Stimulated activated CD8-positive, alpha-beta memory T cell treated with anti-CD3 and anti-CD28 coated beads, Interleukin-2, amount 100 ng/mL, for 1 hour (primary cell): Measurements from ENCODE around the gene PPM1B.
"Not testable (repeated sequence)": the region's sequence is repeated elsewhere in the genome, so short reads cannot be mapped to it uniquely, and the experiment has no call there.

Experiments
- DNase-seq, 2 donors: peaks; one replicate each; pipeline ENCODE4 v3.0.0-alpha.2; 2020; ENCODE audit warnings: low read depth in 2 of 2

Gene PPM1B

GRCh38 chr2:44163777-44164176 is 4.9 kb upstream of the PPM1B start:
- no peak for DNase-seq

- no peak for DNase-seq
Measured at GRCh38 chr2:44164617-44165016, 4.1 kb upstream of the PPM1B start.

GRCh38 chr2:44166096-44166495 is 2.6 kb upstream of the PPM1B start:
- DNase-seq = no peak

- DNase-seq = no peak
Measured at GRCh38 chr2:44167311-44167907, 1.3 kb upstream of the PPM1B start.

GRCh38 chr2:44167908-44168680 is 581 bp upstream of the PPM1B start:
- DNase-seq = peak; percentile 88 to 96

- DNase-seq = peak in 1 of 2 donors; percentile 12
Measured at GRCh38 chr2:44169155-44169898, 652 bp downstream of the PPM1B start.

DNA sequence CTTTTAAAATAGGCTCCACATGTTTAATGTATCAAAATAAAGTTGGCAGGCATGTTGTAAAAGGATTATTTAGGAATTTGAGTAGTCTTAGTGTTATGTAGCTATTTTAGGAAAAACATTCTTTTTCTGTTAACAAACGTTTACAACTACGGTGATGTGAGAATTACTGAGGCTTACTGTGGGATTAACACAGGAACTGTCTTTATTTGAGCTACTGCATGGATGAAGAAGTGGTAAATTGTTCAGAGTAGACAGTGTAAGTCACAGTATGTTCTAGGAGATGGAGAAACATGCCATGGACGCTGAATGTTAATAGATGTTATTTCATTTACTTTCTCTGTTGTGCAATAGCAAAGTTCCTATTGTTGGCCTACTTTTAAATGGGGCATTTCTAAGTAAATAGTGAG is 1.6 kb downstream of the PPM1B start:
- no peak for DNase-seq

DNA sequence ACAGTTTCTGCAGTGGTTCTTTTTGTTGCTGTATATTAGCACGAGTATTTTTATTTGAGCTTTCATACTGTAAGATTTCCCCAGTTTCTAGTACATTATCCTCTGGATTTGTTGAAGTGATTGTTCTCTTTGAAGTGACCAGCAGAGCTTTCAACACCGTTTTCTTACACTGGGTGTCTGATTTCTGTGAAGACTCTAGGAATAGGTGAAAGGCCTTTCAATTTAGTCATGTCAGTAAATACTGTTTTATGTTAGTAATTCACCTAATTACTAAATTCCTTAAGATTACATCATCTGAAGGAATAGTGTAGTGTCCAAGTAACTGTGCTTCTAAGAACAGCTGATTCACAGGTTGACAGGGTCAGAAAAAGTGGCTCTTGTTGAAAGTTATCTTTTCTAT is 2.3 kb downstream of the PPM1B start:
- no peak for DNase-seq

GRCh38 chr2:44171442-44171841 is 2.8 kb downstream of the PPM1B start:
- DNase-seq = not testable (repeated sequence)

GRCh38 chr2:44172576-44172975 is 3.9 kb downstream of the PPM1B start:
- DNase-seq = no peak

DNA sequence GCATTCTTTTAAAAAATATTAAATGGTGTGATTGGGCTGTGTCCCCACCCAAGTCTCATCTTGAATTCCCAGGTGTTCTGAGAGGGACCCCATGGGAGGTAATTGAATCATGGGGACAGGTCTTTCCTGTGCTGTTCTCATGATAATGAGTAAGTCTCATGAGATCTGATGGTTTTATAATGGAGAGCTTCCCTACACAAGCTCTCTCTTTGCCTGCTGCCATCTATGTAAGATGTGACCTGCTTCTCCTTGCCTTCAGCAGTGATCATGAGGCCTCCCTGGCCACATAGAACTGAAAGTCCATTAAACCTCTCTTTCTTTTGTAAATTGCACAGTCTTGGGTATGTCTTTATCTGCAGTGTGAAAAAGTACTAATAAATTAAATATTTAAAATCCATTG is 10.3 kb downstream of the PPM1B start:
- no peak for DNase-seq

DNA sequence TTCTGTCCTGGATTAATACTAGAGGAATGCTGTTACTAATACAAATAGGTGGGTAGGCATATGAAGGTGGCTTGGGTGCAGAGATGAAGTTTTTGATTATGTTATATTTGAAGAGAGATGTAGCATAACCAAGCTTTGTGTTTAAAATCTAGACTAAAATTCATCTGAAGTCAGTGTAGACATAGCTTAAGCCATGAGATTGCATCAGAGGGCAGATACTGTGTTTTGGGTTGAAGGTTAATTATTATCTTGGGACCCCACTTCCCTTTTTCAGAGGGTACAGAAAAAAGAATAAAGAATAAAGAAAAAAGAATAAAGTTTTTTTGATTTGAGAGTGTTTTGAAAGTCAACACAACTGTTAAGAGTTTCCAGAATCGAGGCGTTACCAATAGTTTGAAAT is 13.0 kb downstream of the PPM1B start:
- no peak for DNase-seq

GRCh38 chr2:44184106-44184505 is 15.4 kb downstream of the PPM1B start:
- DNase-seq = no peak

DNA sequence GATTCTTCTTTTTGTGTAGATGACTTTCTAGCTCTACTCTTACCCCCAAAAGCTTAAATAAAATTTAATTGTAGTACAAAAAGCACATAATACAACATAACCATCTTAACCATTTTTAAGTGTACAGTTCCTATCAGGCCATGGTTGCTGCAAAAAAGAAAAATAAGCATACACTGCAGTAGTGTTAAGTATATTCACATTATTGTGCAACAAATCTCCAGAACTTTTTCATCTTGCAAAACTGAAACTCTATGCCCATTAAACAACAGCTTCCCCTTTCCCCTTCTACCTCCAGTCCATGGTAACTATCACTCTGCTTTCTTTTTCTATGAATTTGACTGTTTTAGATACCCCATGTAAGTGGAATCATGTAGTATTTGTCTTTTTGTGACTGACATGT is 18.1 kb downstream of the PPM1B start:
- no peak for DNase-seq

GRCh38 chr2:44187251-44187650 is 18.6 kb downstream of the PPM1B start:
- DNase-seq = no peak

GRCh38 chr2:44188696-44189095 is 20.0 kb downstream of the PPM1B start:
- DNase-seq = no peak

- no peak for DNase-seq
Measured at GRCh38 chr2:44189104-44189503, 20.4 kb downstream of the PPM1B start.

DNA sequence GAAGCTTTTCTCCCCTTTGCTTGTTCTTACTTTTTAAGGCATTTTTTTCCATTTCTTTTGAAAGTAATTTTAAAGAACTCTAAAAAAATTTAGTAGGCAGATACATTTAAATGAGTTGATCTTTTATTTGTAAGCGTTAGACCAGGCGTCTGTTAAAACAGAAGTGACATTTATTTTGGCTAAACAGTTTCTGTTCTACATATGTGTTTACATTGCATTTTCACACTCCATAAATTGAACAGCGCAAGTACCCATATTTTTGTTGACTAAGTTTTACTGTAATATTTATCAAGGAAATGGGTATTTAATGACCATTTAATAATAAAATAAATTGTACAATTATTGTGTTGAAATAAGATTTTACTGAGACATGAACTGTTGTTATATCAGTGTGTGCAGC is 21.9 kb downstream of the PPM1B start:
- DNase-seq = no peak

- no peak for DNase-seq
Measured at GRCh38 chr2:44191739-44192138, 23.1 kb downstream of the PPM1B start.

DNA sequence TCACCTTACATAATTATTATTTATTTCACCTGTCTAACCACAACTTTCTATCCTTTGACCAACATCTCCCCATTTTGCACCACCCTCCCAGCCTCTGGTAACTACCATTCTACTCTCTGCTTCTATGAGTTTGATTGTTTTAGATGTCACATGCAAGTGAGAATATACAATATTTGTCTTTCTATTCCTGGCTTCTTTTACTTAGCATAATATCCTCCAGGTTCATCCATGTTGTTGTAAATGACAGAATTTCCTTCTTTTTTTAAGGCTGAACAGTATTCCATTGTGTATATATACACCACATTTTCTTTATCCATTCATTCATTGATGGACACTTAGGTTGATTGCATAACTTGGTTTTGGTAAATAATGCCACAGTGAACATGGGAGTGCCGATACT is 24.0 kb downstream of the PPM1B start:
- no peak for DNase-seq

GRCh38 chr2:44195714-44196113 is 27.0 kb downstream of the PPM1B start:
- DNase-seq = no peak

GRCh38 chr2:44197816-44198215 is 29.1 kb downstream of the PPM1B start:
- no peak for DNase-seq

DNA sequence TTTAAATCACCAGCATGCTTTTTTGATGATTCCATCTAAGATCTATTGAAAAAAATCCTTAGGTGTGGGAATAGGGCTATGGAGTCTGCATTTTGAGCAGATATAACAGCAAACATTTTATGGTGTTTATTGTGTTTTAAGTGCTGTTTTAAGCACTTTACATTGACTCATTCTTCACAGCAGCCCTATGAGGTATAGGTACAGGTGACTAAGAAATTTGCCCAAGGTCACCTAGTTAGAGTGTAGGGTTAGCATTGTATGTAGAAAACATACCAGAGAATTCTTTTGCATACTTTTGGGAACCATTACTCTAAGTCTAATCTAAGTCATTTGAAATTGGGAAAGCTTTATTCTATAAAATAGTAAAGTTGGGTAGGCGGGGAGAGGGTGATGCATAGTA is 31.3 kb downstream of the PPM1B start:
- DNase-seq = no peak
